Measurements from ENCODE around the gene MYO18B. TPM values are rescaled to one million over a fixed set of nuclear protein-coding genes. Genes with fewer than 3 reads are reported as not detected.

Gene MYO18B
- total and polyA plus RNA-seq, 2 donors from 2014 or later: 0.19 to 0.41 TPM

DNA sequence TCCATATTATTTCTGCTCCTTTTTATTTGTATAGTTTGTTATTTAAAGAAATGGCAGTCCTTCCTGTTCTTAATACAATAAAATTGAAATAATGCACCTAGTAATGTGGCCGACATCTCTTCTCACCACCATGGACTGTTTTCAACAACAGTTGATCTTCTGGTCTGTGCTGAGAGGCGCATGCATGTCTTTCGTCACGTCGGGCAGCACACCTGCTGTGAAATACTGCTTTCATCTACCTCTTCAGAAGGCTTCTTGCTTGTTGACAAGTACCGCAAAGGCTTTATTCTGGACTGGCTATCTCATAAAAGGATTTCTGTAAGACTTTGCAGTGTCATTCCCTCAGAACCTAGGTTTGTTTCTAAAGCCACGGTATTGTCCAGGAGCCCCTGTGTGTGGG is 13.9 kb upstream of the MYO18B start:
- Histone ChIP-seq H3K27me3 (ENCODE audit: control insufficient read depth, insufficient read depth, low read length) (no peaks in the 10 kb centered on the region), H3K4me3 (ENCODE audit: low read length in 3 of 3) (no peak overlapping the region), H3K9me3 (ENCODE audit: control insufficient read depth in 2 of 3, insufficient read depth in 1 of 3, low read length in 3 of 3) (no peaks in the 10 kb centered on the region), H3K4me1 (ENCODE audit: control insufficient read depth in 2 of 3, insufficient read depth in 2 of 3, low read depth in 1 of 3, low read length in 3 of 3) (no peaks in the 10 kb centered on the region), H3K36me3 (ENCODE audit: control insufficient read depth in 2 of 3, insufficient read depth in 3 of 3, low read length in 3 of 3) (no peaks in the 10 kb centered on the region), H3K27ac (ENCODE audit: low read depth in 2 of 2, low read length in 2 of 2) (no peak overlapping the region), H3K9ac (ENCODE audit: low read length in 3 of 3) (no peak overlapping the region)
- FAIRE-seq (no peak), DNase-seq (no peak)
- TF ChIP-seq, protein P1, sequence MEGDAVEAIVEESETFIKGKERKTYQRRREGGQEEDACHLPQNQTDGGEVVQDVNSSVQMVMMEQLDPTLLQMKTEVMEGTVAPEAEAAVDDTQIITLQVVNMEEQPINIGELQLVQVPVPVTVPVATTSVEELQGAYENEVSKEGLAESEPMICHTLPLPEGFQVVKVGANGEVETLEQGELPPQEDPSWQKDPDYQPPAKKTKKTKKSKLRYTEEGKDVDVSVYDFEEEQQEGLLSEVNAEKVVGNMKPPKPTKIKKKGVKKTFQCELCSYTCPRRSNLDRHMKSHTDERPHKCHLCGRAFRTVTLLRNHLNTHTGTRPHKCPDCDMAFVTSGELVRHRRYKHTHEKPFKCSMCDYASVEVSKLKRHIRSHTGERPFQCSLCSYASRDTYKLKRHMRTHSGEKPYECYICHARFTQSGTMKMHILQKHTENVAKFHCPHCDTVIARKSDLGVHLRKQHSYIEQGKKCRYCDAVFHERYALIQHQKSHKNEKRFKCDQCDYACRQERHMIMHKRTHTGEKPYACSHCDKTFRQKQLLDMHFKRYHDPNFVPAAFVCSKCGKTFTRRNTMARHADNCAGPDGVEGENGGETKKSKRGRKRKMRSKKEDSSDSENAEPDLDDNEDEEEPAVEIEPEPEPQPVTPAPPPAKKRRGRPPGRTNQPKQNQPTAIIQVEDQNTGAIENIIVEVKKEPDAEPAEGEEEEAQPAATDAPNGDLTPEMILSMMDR (IDR thresholded peaks at IDR 0.05; ENCODE audit: borderline replicate concordance, extremely low read depth, insufficient read depth): no peak
- intact Hi-C loops (cut with DNase I): no loop called here

DNA sequence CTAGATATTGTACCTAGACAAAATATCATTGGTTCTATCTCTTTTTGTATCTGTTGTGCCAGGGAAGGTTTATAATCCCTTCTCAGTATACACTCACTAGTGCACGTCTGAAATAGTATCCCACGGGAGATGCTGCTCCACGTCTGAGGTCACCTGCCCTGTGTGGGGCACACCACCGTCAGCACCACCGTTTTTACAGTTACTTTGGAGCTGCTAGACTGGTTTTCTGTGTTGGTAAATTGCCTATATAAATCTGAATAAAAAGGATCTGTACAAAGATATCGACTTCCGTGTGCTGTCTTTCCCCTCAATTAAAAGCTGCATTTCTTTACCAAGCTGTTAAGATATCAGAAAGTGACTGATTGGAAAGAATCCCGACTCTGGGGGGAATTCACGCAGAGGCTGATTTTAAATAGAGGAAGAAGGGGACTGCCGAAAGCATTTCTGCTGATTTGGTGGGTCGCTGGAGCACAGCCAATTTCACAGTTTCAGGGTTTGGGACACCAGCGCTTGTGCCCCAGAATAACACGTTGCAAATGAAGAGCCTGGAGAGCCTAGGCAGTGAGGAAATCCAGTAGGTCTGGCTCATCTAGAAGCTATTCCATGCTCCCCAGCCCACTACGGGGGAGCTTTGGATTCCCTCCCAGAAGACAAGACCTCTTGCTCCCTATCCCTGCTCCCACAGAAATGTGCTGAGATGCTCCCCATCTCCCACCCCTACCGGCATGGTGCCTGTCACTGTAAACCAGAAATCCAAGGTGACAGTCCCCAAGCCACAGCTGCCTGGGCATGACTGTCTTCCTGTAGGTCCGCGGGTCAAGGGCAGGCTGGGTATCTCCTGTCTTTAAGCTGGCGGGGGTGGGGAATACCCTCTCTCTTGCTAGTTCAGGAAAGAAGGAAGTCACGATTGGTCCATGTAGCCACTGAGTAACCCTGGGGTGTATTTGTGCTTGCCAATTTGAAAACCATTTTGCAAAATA is 12.7 kb upstream of the MYO18B start:
- DNase-seq: peak in 3 of 5 donors; percentile 19 to 22 (median 21)
- FAIRE-seq: no peak
- Histone ChIP-seq H3K36me3 (ENCODE audit: control insufficient read depth in 2 of 3, insufficient read depth in 3 of 3, low read length in 3 of 3) (no peaks in the 10 kb centered on the region), H3K9me3 (ENCODE audit: control insufficient read depth in 2 of 3, insufficient read depth in 1 of 3, low read length in 3 of 3) (no peaks in the 10 kb centered on the region), H3K4me1 (ENCODE audit: control insufficient read depth in 2 of 3, insufficient read depth in 2 of 3, low read depth in 1 of 3, low read length in 3 of 3) (no peaks in the 10 kb centered on the region), H3K27me3 (ENCODE audit: control insufficient read depth, insufficient read depth, low read length) (no peaks in the 10 kb centered on the region), H3K9ac (ENCODE audit: low read length in 3 of 3) (no peak overlapping the region), H3K4me3 (ENCODE audit: low read length in 3 of 3) (no peak overlapping the region), H3K27ac (ENCODE audit: low read depth in 2 of 2, low read length in 2 of 2) (no peak overlapping the region)
- intact Hi-C loops (cut with DNase I): no loop called here
- TF ChIP-seq, protein P1 (IDR thresholded peaks at IDR 0.05; ENCODE audit: borderline replicate concordance, extremely low read depth, insufficient read depth): no peak

DNA sequence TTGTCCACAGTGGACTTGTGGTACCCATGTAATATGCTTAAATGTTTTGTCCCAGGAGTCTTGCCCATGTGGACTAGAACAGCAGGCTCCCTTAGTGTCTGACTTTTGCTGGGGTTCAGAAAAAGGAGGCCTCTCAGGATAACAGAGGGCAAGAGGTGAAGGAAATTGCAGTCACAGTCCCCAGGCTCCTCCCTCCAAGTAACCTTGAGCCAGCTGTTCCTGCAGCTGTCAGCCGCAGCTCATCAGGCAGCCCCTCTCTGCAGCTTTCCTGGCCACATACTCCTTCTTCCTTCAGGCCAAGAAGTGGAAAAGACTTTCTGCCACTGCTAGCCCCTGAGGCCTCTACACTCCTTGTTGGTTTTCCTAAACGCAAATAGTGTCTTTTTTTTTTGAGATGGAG is 6.3 kb upstream of the MYO18B start:
- H3K27ac ChIP-seq (ENCODE audit: low read depth in 2 of 2, low read length in 2 of 2): no peak overlapping the region
- H3K4me3 ChIP-seq (ENCODE audit: low read length in 3 of 3): no peak overlapping the region
- DNase-seq (no peak), FAIRE-seq (no peak)
- no peak overlapping the region for H3K9ac ChIP-seq (ENCODE audit: low read length in 3 of 3)
- no peaks in the 10 kb centered on the region for H3K27me3 ChIP-seq (ENCODE audit: control insufficient read depth, insufficient read depth, low read length)
- H3K9me3 ChIP-seq (ENCODE audit: control insufficient read depth in 2 of 3, insufficient read depth in 1 of 3, low read length in 3 of 3): no peaks in the 10 kb centered on the region
- intact Hi-C loops (cut with DNase I): no loop called here
- H3K4me1 ChIP-seq (ENCODE audit: control insufficient read depth in 2 of 3, insufficient read depth in 2 of 3, low read depth in 1 of 3, low read length in 3 of 3): no peaks in the 10 kb centered on the region
- TF ChIP-seq, protein P1 (IDR thresholded peaks at IDR 0.05; ENCODE audit: borderline replicate concordance, extremely low read depth, insufficient read depth): no peak
- H3K36me3 ChIP-seq (ENCODE audit: control insufficient read depth in 2 of 3, insufficient read depth in 3 of 3, low read length in 3 of 3): no peaks in the 10 kb centered on the region
